Body of pancreas (tissue), 4 donors: ENCODE measurements around the gene ROCK2.

ENCODE experiments used
- CTCF ChIP-seq, 7 experiments: fragments of 450-650 bp in 4 of 7; fragments of 200-600 bp in 3 of 7; sonication (generic) in 3 of 7; IDR thresholded peaks; one replicate each; pipeline ENCODE4 v1.5.1; 2016 to 2019; ENCODE audit warnings: antibody characterized with exemption in 7 of 7
- POLR2A ChIP-seq, 3 donors: fragments of 450-650 bp; IDR thresholded peaks; one replicate each; pipeline ENCODE4 v1.6.1; 2016; ENCODE audit warnings: antibody characterized with exemption in 3 of 3, mild to moderate bottlenecking in 2 of 3

- no peak for TF ChIP-seq CTCF (IDR thresholded peaks at IDR 0.05)
- no peak for TF ChIP-seq POLR2A (IDR thresholded peaks at IDR 0.05)
Observed at GRCh38 chr2:11290211-11290610, 54.2 kb downstream of the ROCK2 start.
